H4 (cell line): ENCODE results near the gene RPS19. TPM values are rescaled to one million over a fixed set of nuclear protein-coding genes. Genes with fewer than 3 reads are reported as not detected.
"Not testable (repeated sequence)": the region's sequence is repeated elsewhere in the genome, so short reads cannot be mapped to it uniquely, and the experiment has no call there.

Experiments
- DNase-seq: peaks from one replicate; pipeline ENCODE4 v3.0.0-alpha.2; 2015; ENCODE audit warnings: low spot score
- total RNA-seq: library from RNA; depleted of rRNA; stranded (reverse); fragments of >200 nt; shearing (Covaris generic); gene quantifications from 2 replicates; pipeline ENCODE4 v1.2.3, GENCODE V29; 2014

Gene RPS19
- total RNA-seq, 1 experiment from 2014 or later = 1,922 TPM

GRCh38 chr19:41901707-41902360, 41.8 kb downstream of the RPS19 start:
- no peak for DNase-seq

DNA sequence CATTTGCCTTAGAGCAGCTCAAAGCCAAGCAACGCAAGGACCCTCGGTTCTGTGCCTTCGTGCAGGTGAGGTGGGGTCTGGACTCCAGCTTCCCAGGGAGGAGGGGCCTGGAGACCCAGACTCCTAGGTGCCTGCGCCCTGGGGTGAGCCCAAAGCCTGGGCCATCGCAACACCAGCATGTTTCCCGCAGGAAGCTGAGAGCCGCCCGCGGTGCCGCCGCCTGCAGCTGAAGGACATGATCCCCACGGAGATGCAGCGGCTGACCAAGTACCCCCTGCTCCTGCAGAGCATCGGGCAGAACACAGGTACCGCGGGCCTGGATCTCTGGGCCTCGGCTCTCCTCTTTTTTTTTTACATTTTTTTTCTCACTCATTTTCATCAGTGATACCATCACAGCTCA, 42.5 kb downstream of the RPS19 start:
- DNase-seq = no peak

DNA sequence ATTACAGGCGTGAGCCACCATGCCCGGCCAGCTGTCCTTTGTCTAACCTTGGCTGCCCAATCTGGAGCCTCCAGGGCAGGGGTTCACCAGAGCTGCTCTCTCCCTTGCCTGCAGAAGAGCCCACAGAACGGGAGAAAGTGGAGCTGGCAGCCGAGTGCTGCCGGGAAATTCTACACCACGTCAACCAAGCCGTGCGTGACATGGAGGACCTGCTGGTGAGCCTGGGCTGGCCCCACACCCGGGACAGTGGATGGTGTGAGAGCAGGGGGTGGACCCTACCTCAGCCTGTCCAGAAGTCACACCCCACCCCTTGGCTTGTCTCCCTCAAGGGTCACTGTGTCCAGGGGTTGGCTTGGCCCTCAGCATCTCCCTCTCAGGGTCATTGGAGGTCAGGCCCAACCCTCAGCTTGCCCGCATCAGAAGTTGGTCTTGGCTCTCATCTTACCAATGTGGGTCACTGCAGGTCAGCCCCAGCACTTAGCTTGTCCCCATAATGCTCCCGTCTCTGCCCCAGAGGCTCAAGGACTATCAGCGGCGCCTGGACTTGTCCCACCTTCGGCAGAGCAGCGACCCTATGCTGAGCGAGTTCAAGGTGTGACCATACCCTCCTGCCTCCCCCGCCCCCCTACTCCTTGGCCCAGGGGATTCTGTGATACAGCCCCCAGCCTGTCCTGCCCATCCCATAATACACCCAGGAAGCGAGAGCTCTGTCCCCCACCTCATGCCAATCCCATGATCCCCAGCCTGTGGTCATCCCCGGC, 43.3 kb downstream of the RPS19 start:
- no peak for DNase-seq

GRCh38 chr19:41904118-41904870, 44.2 kb downstream of the RPS19 start:
- no peak for DNase-seq

DNA sequence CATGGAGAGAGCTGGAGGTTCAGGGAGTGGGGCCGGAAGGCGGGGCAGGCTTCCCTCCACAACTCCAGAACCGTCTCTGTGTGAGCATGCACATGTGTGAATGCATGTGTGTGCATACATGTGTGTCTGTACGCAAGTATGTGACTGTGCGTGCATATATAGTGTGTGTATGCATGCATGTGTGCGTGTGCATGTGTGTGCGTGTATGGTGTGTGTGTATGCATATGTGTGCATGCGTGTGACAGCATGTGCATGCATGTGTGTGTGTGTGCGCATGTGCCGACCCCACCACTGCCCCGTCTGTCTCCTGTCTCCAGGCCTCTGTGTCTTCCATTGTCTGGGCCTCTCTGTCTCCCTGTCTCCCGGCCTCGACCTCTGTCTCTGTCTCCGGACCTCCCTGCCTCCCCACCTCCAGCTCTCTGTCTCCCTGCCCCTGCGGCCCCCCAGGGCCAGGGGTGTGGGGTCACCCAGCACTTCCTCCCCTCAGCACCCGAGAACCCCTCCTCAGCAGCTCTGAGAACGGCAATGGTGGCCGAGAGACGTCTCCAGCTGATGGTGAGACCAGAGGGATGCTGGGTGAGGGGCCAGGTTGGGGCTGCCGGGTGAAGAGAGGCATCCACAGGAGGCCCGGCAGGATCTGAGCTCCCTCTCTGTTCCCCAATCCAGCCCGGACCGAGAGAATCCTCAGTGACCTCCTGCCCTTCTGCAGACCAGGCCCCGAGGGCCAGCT, 45.4 kb downstream of the RPS19 start:
- DNase-seq = no peak

- no peak for DNase-seq
Measured at GRCh38 chr19:41906271-41906670, 46.2 kb downstream of the RPS19 start.

DNA sequence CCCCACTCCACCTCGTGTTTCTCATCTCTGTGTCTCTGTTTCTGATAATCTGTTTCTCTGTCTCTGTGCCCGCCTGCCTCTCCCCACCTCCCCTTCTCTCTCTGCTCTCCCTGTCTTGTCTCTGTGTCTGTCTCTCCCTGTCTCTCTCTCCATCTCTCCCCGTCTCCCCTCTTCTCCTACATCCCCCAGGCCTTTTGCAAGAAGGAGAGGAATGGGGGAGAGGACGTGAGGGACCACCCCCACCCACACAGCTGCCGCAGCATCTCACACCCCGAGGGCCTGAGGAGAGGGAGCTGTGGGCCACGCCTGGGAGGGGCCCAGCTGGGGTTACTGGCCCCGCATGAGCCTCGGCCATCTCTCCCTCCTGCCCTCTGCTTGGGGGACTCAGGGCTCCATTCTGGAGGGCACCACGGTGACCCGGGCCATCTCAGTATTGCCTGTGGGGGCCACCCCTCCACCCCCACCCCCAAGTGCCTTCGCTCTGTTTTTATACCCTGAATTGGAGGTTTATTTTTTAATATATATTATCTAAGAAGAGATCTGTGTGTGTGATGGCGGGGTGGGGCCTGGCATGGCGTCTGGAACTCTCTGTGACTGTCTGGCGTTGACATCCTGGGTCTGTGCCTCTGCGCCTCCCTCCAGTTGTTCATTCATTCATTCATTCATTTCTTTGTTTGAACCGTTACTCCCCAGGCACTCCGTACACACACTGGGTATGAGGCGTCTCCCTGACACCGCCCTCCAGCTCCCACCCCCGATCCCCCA, 47.0 kb downstream of the RPS19 start:
- no peak for DNase-seq

DNA sequence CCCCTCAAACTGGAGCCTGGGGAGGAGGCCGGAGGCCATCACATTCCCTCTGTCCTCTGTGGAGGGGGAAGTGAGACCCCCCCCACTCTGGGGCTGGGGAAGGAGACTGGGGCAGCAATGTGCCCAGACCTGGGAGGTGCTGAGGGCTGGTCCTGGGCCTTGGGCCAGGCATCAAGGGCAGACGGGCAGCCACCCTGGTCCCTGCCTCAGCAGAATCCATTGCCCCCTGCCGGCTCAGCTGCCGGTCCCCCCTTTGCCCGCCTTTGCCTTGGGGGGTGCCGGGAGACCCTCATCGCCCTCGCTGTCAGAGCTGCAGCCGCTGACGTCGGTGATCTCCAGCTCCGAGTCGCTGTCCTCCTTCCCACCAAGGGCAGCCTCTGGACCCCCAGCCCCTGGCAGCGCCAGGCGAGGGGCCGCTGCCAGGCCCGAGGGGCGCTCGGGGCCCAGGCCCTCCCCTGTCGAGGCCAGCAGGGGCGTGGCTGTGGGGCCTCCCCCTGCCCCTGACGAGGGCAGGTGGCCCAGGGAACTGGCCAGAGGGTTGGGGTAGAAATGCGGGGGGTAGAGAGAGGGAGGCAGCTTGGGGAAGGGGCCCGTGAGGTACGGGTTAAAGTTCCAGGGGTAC, 48.0 kb downstream of the RPS19 start:
- no peak for DNase-seq

- no peak for DNase-seq
Measured at GRCh38 chr19:41908724-41909464, 48.8 kb downstream of the RPS19 start.

DNA sequence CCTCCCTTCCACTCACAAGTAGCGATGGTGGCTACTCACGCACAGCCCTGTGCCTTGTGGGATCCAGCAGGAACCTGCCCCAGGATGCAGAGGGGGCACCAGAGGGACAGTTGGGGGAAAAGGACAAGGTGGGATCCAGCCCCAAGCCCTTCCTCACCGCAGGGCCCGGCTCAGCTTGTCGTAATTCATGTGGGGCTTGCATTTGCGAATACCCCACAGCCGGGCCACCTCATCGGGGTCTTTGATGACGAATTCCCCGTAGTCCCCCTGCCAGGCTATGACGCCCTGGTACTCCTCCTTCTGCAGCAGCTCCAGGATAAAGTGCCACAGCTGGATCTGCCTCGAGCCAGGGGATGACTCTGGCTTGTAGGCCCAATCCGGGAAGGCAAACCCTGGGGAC, 49.7 kb downstream of the RPS19 start:
- DNase-seq = no peak

DNA sequence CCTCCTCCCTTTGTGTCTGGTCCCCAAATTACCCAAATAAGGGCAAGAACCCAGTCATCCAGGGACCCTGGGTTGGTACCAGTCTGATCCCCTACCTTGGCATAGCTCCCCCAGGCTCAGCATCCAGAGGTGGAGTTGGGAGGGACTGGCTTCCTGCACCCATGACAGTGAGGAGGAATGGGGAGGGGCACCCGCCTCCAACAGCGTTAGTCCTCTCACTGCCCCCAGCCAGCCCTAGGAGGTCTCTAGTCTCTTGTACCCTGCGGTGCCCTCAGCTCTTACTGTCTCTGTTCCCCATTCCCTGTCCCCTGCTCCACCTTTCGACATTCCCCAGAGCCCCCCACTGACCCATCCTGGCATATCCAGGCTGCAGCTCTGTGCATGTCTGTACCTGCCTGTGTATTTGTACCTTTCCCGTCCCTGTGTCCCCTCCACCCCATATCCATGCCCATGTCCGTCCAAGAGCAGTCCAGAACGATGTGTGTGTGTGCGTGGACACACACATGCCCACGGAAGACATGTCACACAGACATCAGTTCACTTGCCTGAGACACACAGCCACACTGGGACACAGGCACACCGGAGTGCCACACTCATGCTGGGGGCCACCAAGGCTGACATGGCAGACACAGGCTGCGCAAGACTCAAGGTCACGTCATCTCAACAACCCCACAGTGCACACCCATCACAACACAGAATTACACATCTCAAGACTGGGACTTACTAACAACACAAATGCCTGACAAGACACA, 50.4 kb downstream of the RPS19 start:
- DNase-seq = no peak

GRCh38 chr19:41910992-41911888, 51.2 kb downstream of the RPS19 start:
- DNase-seq = no peak

DNA sequence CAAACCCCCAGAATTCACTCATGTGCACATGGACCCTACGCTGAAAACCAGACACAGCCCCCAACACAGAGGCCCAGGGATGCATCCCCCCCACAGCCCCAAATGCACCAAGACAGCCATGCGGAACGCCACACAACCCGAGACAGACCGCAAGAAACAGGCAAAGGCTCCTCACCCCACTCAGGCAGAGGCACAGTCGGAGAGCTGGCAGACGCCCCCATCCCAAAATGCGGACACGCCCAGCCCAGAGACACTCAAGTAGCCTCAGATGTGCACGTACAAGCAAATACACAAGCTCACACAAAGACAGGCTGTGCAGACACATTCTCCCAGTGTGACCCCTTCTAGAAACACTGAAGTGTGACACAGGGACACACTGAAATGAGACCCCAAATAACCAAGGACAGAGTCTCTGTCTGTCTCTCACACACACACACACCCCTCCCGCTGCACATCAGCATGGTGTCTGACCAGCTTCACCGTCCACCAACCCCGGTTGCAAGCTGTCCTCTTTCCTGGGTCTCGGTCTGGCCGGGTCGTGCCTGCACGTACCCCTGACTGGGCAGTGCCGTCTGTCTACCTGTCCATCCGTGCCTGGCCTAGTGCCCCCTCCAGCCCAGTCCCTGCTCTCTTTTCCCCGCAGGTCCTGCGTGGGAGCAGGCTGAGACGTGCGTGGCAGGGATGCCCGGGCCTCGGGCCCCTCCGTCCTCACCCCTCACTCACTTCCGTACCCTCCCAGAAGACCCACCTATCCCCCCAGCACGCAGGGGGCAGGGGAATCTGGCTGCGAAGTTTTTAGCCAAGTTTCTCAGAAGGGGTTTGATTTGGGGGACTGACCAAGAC, 52.1 kb downstream of the RPS19 start:
- no peak for DNase-seq

GRCh38 chr19:41912899-41913537, 53.0 kb downstream of the RPS19 start:
- DNase-seq = no peak

DNA sequence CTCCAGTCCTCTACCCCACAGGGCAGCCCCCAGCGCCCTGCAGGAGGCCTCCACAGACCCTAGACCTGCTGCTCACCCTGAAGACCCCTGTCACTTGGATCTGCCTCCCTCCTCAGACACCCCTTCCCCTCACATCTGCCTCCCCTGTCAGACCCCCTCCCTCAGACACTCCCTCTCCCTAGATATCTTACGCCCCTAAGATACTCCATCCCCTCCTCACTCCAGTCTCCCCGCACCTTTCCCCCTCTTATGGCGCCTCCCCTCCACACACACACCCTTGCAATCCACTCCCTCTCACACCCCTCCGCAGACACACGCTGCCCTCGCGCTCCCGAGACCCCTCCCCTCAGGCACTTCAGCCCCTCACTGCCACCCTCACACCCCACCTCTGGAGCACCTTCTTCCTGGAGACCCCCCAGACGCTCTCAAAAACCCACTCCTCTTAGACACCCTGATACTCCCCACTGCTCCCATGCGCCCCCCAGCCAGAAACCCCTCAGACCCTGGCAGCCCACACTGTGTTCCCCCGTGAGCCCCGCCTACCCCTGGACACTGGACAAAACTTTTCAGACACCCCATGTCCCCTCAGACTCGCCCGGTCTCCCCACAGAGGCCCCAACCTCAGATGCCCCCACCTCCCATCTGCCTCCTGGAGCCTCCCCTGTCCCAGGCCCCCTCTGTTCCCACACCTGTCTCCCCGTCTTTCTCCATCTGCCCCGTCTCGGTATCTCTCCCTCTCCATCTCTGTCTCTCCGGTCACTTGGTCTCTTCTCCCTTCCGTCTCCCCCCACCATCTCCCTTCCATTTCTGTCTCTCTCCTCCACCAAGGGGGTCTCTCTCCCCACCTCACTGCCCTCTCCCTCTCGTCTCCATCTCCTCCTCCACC, 53.7 kb downstream of the RPS19 start:
- DNase-seq = no peak

DNA sequence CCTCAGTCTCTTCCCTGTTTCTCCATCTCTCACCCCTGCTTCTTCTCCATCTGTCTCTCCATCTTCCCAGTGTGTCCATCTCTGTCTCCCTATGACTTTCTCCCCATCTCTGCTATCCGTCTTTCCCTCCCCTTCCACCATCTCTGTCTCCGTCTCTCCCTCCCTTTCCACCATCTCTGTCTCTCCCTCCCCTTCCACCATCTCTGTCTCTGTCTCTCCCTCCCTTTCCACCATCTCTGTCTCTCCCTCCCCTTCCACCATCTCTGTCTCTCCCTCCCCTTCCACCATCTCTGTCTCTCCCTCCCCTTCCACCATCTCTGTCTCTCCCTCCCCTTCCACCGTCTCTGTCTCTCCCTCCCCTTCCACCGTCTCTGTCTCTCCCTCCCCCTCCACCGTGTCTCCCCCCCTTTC, 54.4 kb downstream of the RPS19 start:
- DNase-seq = not testable (repeated sequence)
